Parathyroid adenoma (tissue), 2 donors: ENCODE results near the gene MYO5B.

Experiments
- H2AFZ ChIP-seq: fragments of 300-600 bp; sonication (generic); one replicate; pipeline ENCODE4 v1.7.0; 2017; ENCODE audit warnings: antibody characterized with exemption, mild to moderate bottlenecking
- H3K27ac ChIP-seq: fragments of 300-600 bp; sonication (generic); one replicate; pipeline ENCODE4 v1.7.0; 2017
- H3K27me3 ChIP-seq: fragments of 300-600 bp; sonication (generic); one replicate; pipeline ENCODE4 v1.7.0; 2017; ENCODE audit warnings: low read length; ENCODE audit not compliant: control insufficient read depth, insufficient read depth
- H3K36me3 ChIP-seq: fragments of 300-600 bp; sonication (generic); one replicate; pipeline ENCODE4 v1.7.0; 2017; ENCODE audit warnings: low read length; ENCODE audit not compliant: control insufficient read depth, insufficient read depth
- H3K4me1 ChIP-seq: fragments of 300-600 bp; sonication (generic); one replicate; pipeline ENCODE4 v1.7.0; 2017; ENCODE audit warnings: control low read depth
- H3K4me2 ChIP-seq: fragments of 300-600 bp; sonication (generic); one replicate; pipeline ENCODE4 v1.7.0; 2017; ENCODE audit warnings: low read length
- H3K4me3 ChIP-seq: fragments of 300-600 bp; sonication (generic); one replicate; pipeline ENCODE4 v1.7.0; 2017; ENCODE audit warnings: low read depth, low read length
- H3K79me2 ChIP-seq: fragments of 300-600 bp; sonication (generic); one replicate; pipeline ENCODE4 v1.7.0; 2017; ENCODE audit warnings: control low read depth
- H3K9ac ChIP-seq: fragments of 300-600 bp; sonication (generic); one replicate; pipeline ENCODE4 v1.7.0; 2017; ENCODE audit warnings: mild to moderate bottlenecking
- H3K9me3 ChIP-seq: fragments of 300-600 bp; sonication (generic); one replicate; pipeline ENCODE4 v1.7.0; 2017; ENCODE audit warnings: low read length; ENCODE audit not compliant: control insufficient read depth
- CTCF ChIP-seq: fragments of 300-600 bp; sonication (generic); IDR thresholded peaks from one replicate; pipeline ENCODE4 v1.7.0; 2017; ENCODE audit warnings: antibody characterized with exemption, mild to moderate bottlenecking
- donor health status: primary hyperparathyroidism.

MYO5B gene

GRCh38 chr18:50189160-50189559 lies 5.8 kb downstream of the MYO5B start:
- no peaks in the 10 kb centered on the region for H3K27me3 ChIP-seq
- H3K27ac ChIP-seq: no peak overlapping the region
- H3K9ac ChIP-seq: no peak overlapping the region
- no peaks in the 10 kb centered on the region for H3K36me3 ChIP-seq
- H3K4me2 ChIP-seq: no peak overlapping the region
- H2AFZ ChIP-seq: no peak overlapping the region
- H3K4me3 ChIP-seq: no peak overlapping the region
- H3K9me3 ChIP-seq: no peaks in the 10 kb centered on the region
- TF ChIP-seq CTCF: no peak
- H3K4me1 ChIP-seq: peaks cover 7% of the 10 kb centered on the region
- no peaks in the 10 kb centered on the region for H3K79me2 ChIP-seq

- H3K27ac ChIP-seq: no peak overlapping the region
These were observed 6.3 kb downstream of the MYO5B start for GRCh38 chr18:50188652-50189051.

GRCh38 chr18:50187659-50188058 lies 7.3 kb downstream of the MYO5B start:
- no peak overlapping the region for H3K9ac ChIP-seq
- TF ChIP-seq CTCF: no peak
- H3K27ac ChIP-seq: no peak overlapping the region
- H2AFZ ChIP-seq: no peak overlapping the region
- peaks cover 3% of the 10 kb centered on the region for H3K79me2 ChIP-seq
- no peaks in the 10 kb centered on the region for H3K36me3 ChIP-seq
- H3K4me2 ChIP-seq: no peak overlapping the region
- H3K27me3 ChIP-seq: no peaks in the 10 kb centered on the region
- peaks cover 6% of the 10 kb centered on the region for H3K4me1 ChIP-seq
- H3K4me3 ChIP-seq: no peak overlapping the region
- H3K9me3 ChIP-seq: no peaks in the 10 kb centered on the region

More at GRCh38 chr18:50188652-50189051, 6.3 kb downstream of the MYO5B start:
- peaks cover 10% of the 10 kb centered on the region for H3K4me1 ChIP-seq
- H3K9ac ChIP-seq: no peak overlapping the region
- no peak for TF ChIP-seq CTCF
- H3K27me3 ChIP-seq: no peaks in the 10 kb centered on the region
- no peaks in the 10 kb centered on the region for H3K9me3 ChIP-seq
- H3K79me2 ChIP-seq: no peaks in the 10 kb centered on the region
- H3K36me3 ChIP-seq: no peaks in the 10 kb centered on the region
- H3K4me2 ChIP-seq: no peak overlapping the region
- H3K4me3 ChIP-seq: no peak overlapping the region
- no peak overlapping the region for H2AFZ ChIP-seq

- H2AFZ ChIP-seq: no peak overlapping the region
- H3K36me3 ChIP-seq: no peaks in the 10 kb centered on the region
- H3K79me2 ChIP-seq: peaks cover 11% of the 10 kb centered on the region
- no peak overlapping the region for H3K27ac ChIP-seq
- H3K4me2 ChIP-seq: no peak overlapping the region
- H3K9ac ChIP-seq: no peak overlapping the region
- no peaks in the 10 kb centered on the region for H3K27me3 ChIP-seq
- H3K4me1 ChIP-seq: peaks cover 6% of the 10 kb centered on the region
- H3K4me3 ChIP-seq: no peak overlapping the region
- no peak for TF ChIP-seq CTCF
- no peaks in the 10 kb centered on the region for H3K9me3 ChIP-seq
These were observed 8.6 kb downstream of the MYO5B start for GRCh38 chr18:50186385-50186784.

- no peak for TF ChIP-seq CTCF
- Histone ChIP-seq H3K79me2 (peaks cover 23% of the 10 kb centered on the region), H3K9ac (no peak overlapping the region), H3K4me3 (no peak overlapping the region), H3K4me2 (no peak overlapping the region), H3K27me3 (no peaks in the 10 kb centered on the region), H3K4me1 (peaks cover 6% of the 10 kb centered on the region), H3K27ac (no peak overlapping the region), H3K9me3 (no peaks in the 10 kb centered on the region), H3K36me3 (no peaks in the 10 kb centered on the region), H2AFZ (no peak overlapping the region)
These were observed 11.4 kb downstream of the MYO5B start for GRCh38 chr18:50183556-50183955.
